GM04504 (cell line): ENCODE measurements around the gene CDK16.

ENCODE experiments used
- DNase-seq: peaks from one replicate; pipeline ENCODE4 v3.0.0-alpha.2; 2012; ENCODE audit warnings: low read depth

CDK16 gene

GRCh38 chrX:47209508-47210238 is 8.8 kb upstream of the CDK16 start:
- DNase-seq = no peak

- no peak for DNase-seq
These were observed 7.6 kb upstream of the CDK16 start for GRCh38 chrX:47210661-47211425.

GRCh38 chrX:47212381-47213293 is 5.8 kb upstream of the CDK16 start:
- no peak for DNase-seq

GRCh38 chrX:47214435-47215077 is 3.9 kb upstream of the CDK16 start:
- no peak for DNase-seq

GRCh38 chrX:47215291-47215900 is 3.1 kb upstream of the CDK16 start:
- no peak for DNase-seq

GRCh38 chrX:47216393-47216925 is 2.0 kb upstream of the CDK16 start:
- no peak for DNase-seq

- DNase-seq = peak; percentile 50
These were observed 1.2 kb upstream of the CDK16 start for GRCh38 chrX:47217121-47217851.

- DNase-seq = peak; percentile 100
These were observed 615 bp upstream of the CDK16 start for GRCh38 chrX:47217852-47218279.

GRCh38 chrX:47218920-47219815 is 687 bp downstream of the CDK16 start:
- no peak for DNase-seq

- DNase-seq = no peak
These were observed 3.3 kb downstream of the CDK16 start for GRCh38 chrX:47221756-47222155.

- no peak for DNase-seq
These were observed 4.4 kb downstream of the CDK16 start for GRCh38 chrX:47222751-47223350.

GRCh38 chrX:47223476-47224250 is 5.2 kb downstream of the CDK16 start:
- DNase-seq = no peak

GRCh38 chrX:47224266-47224895 is 5.9 kb downstream of the CDK16 start:
- DNase-seq = no peak

GRCh38 chrX:47224896-47225290 is 6.4 kb downstream of the CDK16 start:
- no peak for DNase-seq

GRCh38 chrX:47226071-47226470 is 7.6 kb downstream of the CDK16 start:
- no peak for DNase-seq

GRCh38 chrX:47226531-47227333 is 8.3 kb downstream of the CDK16 start:
- no peak for DNase-seq

- DNase-seq = no peak
These were observed 8.8 kb downstream of the CDK16 start for GRCh38 chrX:47227334-47227583.
